T-cell (primary cell): ENCODE data around the gene GUCY2D. TPM values are rescaled to one million over a fixed set of nuclear protein-coding genes. Genes with fewer than 3 reads are reported as not detected.
"Not testable (repeated sequence)": the region's sequence is repeated elsewhere in the genome, so short reads cannot be mapped to it uniquely, and the experiment has no call there.

ENCODE experiments used
- ATAC-seq, 4 experiments: fragments of 200-7000 bp in 3 of 4; fragments of 150-1000 bp in 1 of 4; cut with Tn5 transposase; replicated peaks in 1 of 4; 1 replicate in 3 of 4; 2 replicates in 1 of 4; pipeline ENCODE4 v1.10.0; 2021; ENCODE audit warnings: moderate library complexity in 3 of 4, mild to moderate bottlenecking in 2 of 4, moderate number of reproducible peaks in 1 of 4
- CTCF ChIA-PET, 2 donors: fragments of 300-600 bp; sonication (Branson Sonifier 250); formaldehyde crosslinking; loops; one replicate each; lab custom pipeline; 2022; ENCODE audit warnings: antibody characterized with exemption in 2 of 2; lab: Charles Lee
- POLR2A ChIA-PET, 2 donors: fragments of 300-600 bp; sonication (Branson Sonifier 250); formaldehyde crosslinking; loops; one replicate each; lab custom pipeline; 2022; ENCODE audit warnings: antibody characterized with exemption in 2 of 2; lab: Charles Lee
- DNase-seq, 35 experiments: peaks; one replicate each; pipeline versions ENCODE4 v3.0.0 to v3.0.0-alpha.2; 2013 to 2023
- H3K27ac ChIP-seq: one replicate; pipeline ENCODE4 v1.5.1; 2013; ENCODE audit warnings: low read length
- H3K27me3 ChIP-seq, 2 experiments: replicated peaks in 1 of 2; 1 replicate in 1 of 2; 2 replicates in 1 of 2; pipeline versions ENCODE4 v1.6.1 to v1.7.0; 2013; ENCODE audit warnings: low read length in 1 of 2, mixed read lengths in 1 of 2; ENCODE audit not compliant: control insufficient read depth in 2 of 2, insufficient read depth in 2 of 2; ENCODE audit errors: extremely low read depth in 1 of 2
- H3K36me3 ChIP-seq, 2 donors: 1 replicate in 1 of 2; 2 replicates in 1 of 2; pipeline versions ENCODE4 v1.6.1 to v1.7.0; 2013; ENCODE audit warnings: low read length in 1 of 2; ENCODE audit not compliant: control insufficient read depth in 2 of 2, insufficient read depth in 1 of 2; ENCODE audit errors: extremely low read depth in 1 of 2
- H3K4me1 ChIP-seq, 2 experiments: 1 replicate in 1 of 2; 2 replicates in 1 of 2; pipeline versions ENCODE4 v1.6.1 to v1.7.0; 2013; ENCODE audit warnings: low read length in 2 of 2, mixed read lengths in 1 of 2; ENCODE audit not compliant: insufficient read depth in 2 of 2, control insufficient read depth in 1 of 2; ENCODE audit errors: extremely low read depth in 1 of 2
- H3K4me3 ChIP-seq, 2 donors: 1 replicate in 1 of 2; 2 replicates in 1 of 2; pipeline versions ENCODE4 v1.5.1 to v1.7.0; 2013; ENCODE audit warnings: mild to moderate bottlenecking in 2 of 2, low read length in 1 of 2, moderate library complexity in 1 of 2; ENCODE audit not compliant: control insufficient read depth in 1 of 2; ENCODE audit errors: extremely low read depth in 1 of 2
- H3K9me3 ChIP-seq: 2 replicates; pipeline ENCODE4 v1.7.0; 2013
- H3K27ac Mint-ChIP-seq, 2 donors: one replicate each; pipeline ENCODE4 v1.8.0; 2020 to 2021; ENCODE audit warnings: mild to moderate bottlenecking in 2 of 2, mixed read lengths in 2 of 2
- H3K27me3 Mint-ChIP-seq, 2 donors: one replicate each; pipeline ENCODE4 v1.8.0; 2021 to 2022; ENCODE audit warnings: mixed read lengths in 2 of 2
- H3K36me3 Mint-ChIP-seq: one replicate; pipeline ENCODE4 v1.8.0; 2021; ENCODE audit warnings: mixed read lengths
- H3K4me1 Mint-ChIP-seq, 3 donors: one replicate each; pipeline ENCODE4 v1.8.0; 2020 to 2022; ENCODE audit warnings: mixed read lengths in 3 of 3, mild to moderate bottlenecking in 1 of 3
- H3K4me3 Mint-ChIP-seq, 3 donors: one replicate each; pipeline ENCODE4 v1.8.0; 2020 to 2022; ENCODE audit warnings: mild to moderate bottlenecking in 3 of 3, mixed read lengths in 3 of 3, moderate library complexity in 3 of 3
- H3K9me3 Mint-ChIP-seq, 3 donors: one replicate each; pipeline ENCODE4 v1.8.0; 2020 to 2022; ENCODE audit warnings: mixed read lengths in 3 of 3
- WGBS: methylation state at CpG from one replicate; pipeline ENCODE4 v1.1.5; 2013; ENCODE audit warnings: missing lambda C conversion rate; ENCODE audit not compliant: insufficient coverage; 5-methylcytosine and 5-hydroxymethylcytosine counted together
- total RNA-seq, 35 experiments: library from RNA in 6 of 35; stranded (reverse) in 6 of 35; fragments of 120-200 nt in 1 of 35; gene quantifications; one replicate each; pipeline versions ENCODE4 v1.2.1 to v1.2.4 and lab custom pipeline; 2013 to 2026

Gene GUCY2D
- total RNA-seq, 5 donors from 2014 or later (not counting 1 experiment from before 2014, with no cell fraction given) = 0.06 TPM; not detected in 4

GRCh38 chr17:8056976-8057625, 54.7 kb downstream of the GUCY2D start:
- Histone ChIP-seq H3K36me3 (no peaks in the 10 kb centered on the region), H3K9me3 (no peaks in the 10 kb centered on the region), H3K4me3 (no peak overlapping the region), H3K4me1 (peaks cover 0 to 13% of the 10 kb centered on the region in 2 experiments), H3K27ac (no peak overlapping the region), H3K27me3 (peaks cover 2 to 16% of the 10 kb centered on the region in 2 experiments)
- H3K4me3 Mint-ChIP-seq = no peak overlapping the region
- H3K27ac Mint-ChIP-seq = peak overlapping the region in 1 of 2 donors; percentile 56
- 85% methylated on average over 9 of the region's 17 CpGs for WGBS
- ChIA-PET POLR2A (interaction anchor here in 1 of 2 donors (0.6 kb wide), 2 partner anchors 244 to 327 kb away, joined by 4 to 5 read pairs; no protein-coding TSS in a partner anchor), CTCF (interaction anchor here (0.6 to 1.5 kb wide), 14 partner anchors 22 to 611 kb away, joined by 3 to 7 read pairs (median 4); no protein-coding TSS in a partner anchor)
- no peaks in the 10 kb centered on the region for H3K9me3 Mint-ChIP-seq
- peaks cover 28 to 47% of the 10 kb centered on the region in 2 donors for H3K27me3 Mint-ChIP-seq
- ATAC-seq (no peak), DNase-seq (no peak)
- no peaks in the 10 kb centered on the region for H3K36me3 Mint-ChIP-seq
- peaks cover 0 to 24% (median 6%) of the 10 kb centered on the region in 3 donors for H3K4me1 Mint-ChIP-seq

- POLR2A ChIA-PET = interaction anchor here in 1 of 2 donors (0.6 kb wide), 1 partner anchor 145 kb away, joined by 3 read pairs; no protein-coding TSS in a partner anchor
Observed at GRCh38 chr17:8057691-8058114, 55.3 kb downstream of the GUCY2D start.

DNA sequence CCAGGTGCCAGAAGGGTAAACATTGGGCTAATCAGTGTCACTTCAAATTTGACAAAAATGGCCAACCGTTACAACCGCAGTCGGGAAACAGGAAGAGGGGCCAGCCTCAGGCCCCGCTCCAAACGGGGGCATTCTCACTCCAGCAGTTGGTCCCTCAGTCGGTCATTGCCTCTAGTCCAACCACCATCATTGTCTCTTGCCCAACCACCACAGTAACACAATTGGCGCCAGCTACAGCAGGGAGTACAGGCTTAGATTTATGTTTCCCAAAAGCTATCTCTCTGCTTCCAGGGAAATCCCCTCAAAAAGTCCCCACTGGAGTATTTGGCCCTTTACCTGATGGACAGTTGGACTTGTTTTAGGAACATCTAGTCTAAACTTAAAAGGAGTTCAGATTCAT, 56.7 kb downstream of the GUCY2D start:
- POLR2A ChIA-PET = interaction anchor here in 1 of 2 donors (0.6 kb wide), 1 partner anchor 107 kb away, joined by 6 read pairs; no protein-coding TSS in a partner anchor
- Mint-ChIP-seq H3K9me3 (no peaks in the 10 kb centered on the region), H3K36me3 (no peaks in the 10 kb centered on the region), H3K4me3 (no peak overlapping the region), H3K4me1 (peaks cover 0 to 24% (median 6%) of the 10 kb centered on the region in 3 donors), H3K27me3 (peaks cover 42 to 64% of the 10 kb centered on the region in 2 donors), H3K27ac (no peak overlapping the region)
- H3K27ac ChIP-seq = no peak overlapping the region
- no peaks in the 10 kb centered on the region for H3K9me3 ChIP-seq
- no peak overlapping the region for H3K4me3 ChIP-seq
- H3K4me1 ChIP-seq = peaks cover 0 to 13% of the 10 kb centered on the region in 2 experiments
- ATAC-seq = no peak
- no peak for DNase-seq
- peaks cover 2 to 26% of the 10 kb centered on the region in 2 experiments for H3K27me3 ChIP-seq
- CTCF ChIA-PET = interaction anchor here (0.6 to 1.8 kb wide), 4 partner anchors 51 to 927 kb away, joined by 4 to 10 read pairs (median 8); partner anchors contain the start of gene ALOXE3 (in 1 of the 2)
- 3% methylated on average over 7 of the region's 7 CpGs for WGBS
- no peaks in the 10 kb centered on the region for H3K36me3 ChIP-seq

More at GRCh38 chr17:8057691-8058114, 55.3 kb downstream of the GUCY2D start:
- Histone ChIP-seq H3K27me3 (peaks cover 2 to 17% of the 10 kb centered on the region in 2 experiments), H3K4me3 (no peak overlapping the region), H3K27ac (no peak overlapping the region), H3K9me3 (no peaks in the 10 kb centered on the region), H3K4me1 (peaks cover 0 to 13% of the 10 kb centered on the region in 2 experiments), H3K36me3 (no peaks in the 10 kb centered on the region)
- WGBS = 19% methylated on average over 13 of the region's 14 CpGs
- Mint-ChIP-seq H3K27me3 (peaks cover 32 to 53% of the 10 kb centered on the region in 2 donors), H3K27ac (no peak overlapping the region), H3K4me1 (peaks cover 0 to 24% (median 6%) of the 10 kb centered on the region in 3 donors), H3K4me3 (no peak overlapping the region), H3K36me3 (no peaks in the 10 kb centered on the region), H3K9me3 (no peaks in the 10 kb centered on the region)
- ATAC-seq = peak; percentile 81 to 89 (median 86)
- peak in 32 of 35 experiments; percentile 17 to 80 (median 34) for DNase-seq
- CTCF ChIA-PET = interaction anchor here (0.6 to 1.5 kb wide), 12 partner anchors 22 to 612 kb away, joined by 3 to 7 read pairs (median 4); no protein-coding TSS in a partner anchor

DNA sequence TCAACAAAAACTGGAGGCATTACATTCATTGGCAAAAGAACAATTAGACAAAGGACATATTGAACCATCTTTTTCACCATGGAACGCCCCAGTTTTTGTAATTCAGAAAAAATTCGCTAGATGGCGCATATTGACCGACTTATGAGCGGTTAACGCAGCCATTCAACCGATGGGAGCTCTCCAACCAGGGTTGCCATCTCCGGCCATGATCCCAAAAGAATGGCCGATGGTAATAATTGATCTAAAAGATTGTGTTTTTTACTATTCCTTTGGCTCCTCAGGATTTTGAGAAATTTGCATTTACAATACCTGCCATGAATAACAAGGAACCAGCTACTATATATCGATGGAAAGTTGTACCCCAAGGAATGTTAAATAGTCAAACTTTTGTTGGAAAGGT, 57.9 kb downstream of the GUCY2D start:
- Histone ChIP-seq H3K4me3 (no peak overlapping the region), H3K27me3 (peaks cover 2 to 38% of the 10 kb centered on the region in 2 experiments), H3K9me3 (no peaks in the 10 kb centered on the region), H3K36me3 (no peaks in the 10 kb centered on the region), H3K27ac (no peak overlapping the region), H3K4me1 (peaks cover 0 to 13% of the 10 kb centered on the region in 2 experiments)
- peak in 27 of 35 experiments; percentile 16 to 85 (median 42) for DNase-seq
- Mint-ChIP-seq H3K36me3 (no peaks in the 10 kb centered on the region), H3K27me3 (peaks cover 42 to 70% of the 10 kb centered on the region in 2 donors), H3K27ac (no peak overlapping the region), H3K9me3 (no peaks in the 10 kb centered on the region), H3K4me3 (no peak overlapping the region), H3K4me1 (peaks cover 0 to 22% (median 6%) of the 10 kb centered on the region in 3 donors)
- CTCF ChIA-PET = interaction anchor here (0.7 to 1.9 kb wide), 17 partner anchors 9 to 317 kb away, joined by 3 to 10 read pairs (median 5); partner anchors contain the start of genes ALOXE3 (in 1 of the 2), KRABD2 (in 1 of the 2) and RANGRF (in 1 of the 2)
- POLR2A ChIA-PET = interaction anchor here in 1 of 2 donors (0.5 kb wide), 1 partner anchor 181 kb away, joined by 4 read pairs; no protein-coding TSS in a partner anchor
- 0% methylated on average over 5 of the region's 10 CpGs for WGBS
- ATAC-seq = peak; percentile 48 to 67 (median 54)

DNA sequence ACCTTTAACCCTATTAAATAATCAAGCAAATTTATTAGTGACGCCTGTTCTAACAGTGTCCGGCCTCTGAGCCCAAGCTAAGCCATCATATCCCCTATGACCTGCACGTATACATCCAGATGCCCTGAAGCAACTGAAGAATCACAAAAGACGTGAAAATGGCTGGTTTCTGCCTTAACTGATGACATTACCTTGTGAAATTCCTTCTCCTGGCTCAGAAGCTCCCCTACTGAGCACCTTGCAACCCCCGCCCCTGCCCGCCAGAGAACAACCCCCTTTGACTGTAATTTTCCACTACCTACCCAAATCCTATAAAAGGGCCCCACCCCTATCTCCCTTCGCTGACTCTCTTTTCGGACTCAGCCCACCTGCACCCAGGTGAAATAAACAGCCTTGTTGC, 59.4 kb downstream of the GUCY2D start:
- CTCF ChIA-PET = interaction anchor here in 1 of 2 donors (0.5 to 2.4 kb wide), 6 partner anchors 11 to 131 kb away, joined by 3 to 10 read pairs (median 4); no protein-coding TSS in a partner anchor
- POLR2A ChIA-PET = interaction anchor here in 1 of 2 donors (0.5 kb wide), 1 partner anchor 669 kb away, joined by 5 read pairs; no protein-coding TSS in a partner anchor
- DNase-seq, H3K36me3 Mint-ChIP-seq, H3K27ac Mint-ChIP-seq, H3K4me3 Mint-ChIP-seq, H3K36me3 ChIP-seq, H3K9me3 Mint-ChIP-seq, H3K9me3 ChIP-seq, H3K4me1 ChIP-seq, H3K27ac ChIP-seq, H3K4me3 ChIP-seq, H3K4me1 Mint-ChIP-seq, ATAC-seq: not testable (repeated sequence)
- H3K27me3 ChIP-seq = peaks cover 4 to 36% of the 10 kb centered on the region in 2 experiments
- WGBS = 84% methylated on average over 7 of the region's 8 CpGs
- peaks cover 45 to 65% of the 10 kb centered on the region in 2 donors for H3K27me3 Mint-ChIP-seq

DNA sequence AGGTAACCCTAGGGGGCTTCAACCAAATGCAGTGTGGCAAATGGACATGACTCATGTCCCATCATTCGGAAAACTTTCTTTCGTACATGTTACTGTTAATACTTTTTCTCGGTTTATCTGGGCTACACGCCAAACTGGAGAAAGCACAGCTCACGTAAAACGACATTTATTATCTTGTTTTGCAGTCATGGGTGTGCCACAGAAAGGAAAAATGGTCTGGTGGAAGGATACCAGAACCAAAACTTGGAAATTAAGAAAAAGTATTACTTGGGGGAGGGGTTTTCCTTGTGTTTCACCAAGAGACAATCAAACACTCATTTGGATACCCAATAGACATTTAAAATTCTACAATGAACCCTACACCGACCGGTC, 60.0 kb downstream of the GUCY2D start:
- peaks cover 4 to 40% of the 10 kb centered on the region in 2 experiments for H3K27me3 ChIP-seq
- POLR2A ChIA-PET = interaction anchor here in 1 of 2 donors (0.7 kb wide), 1 partner anchor 277 kb away, joined by 3 read pairs; no protein-coding TSS in a partner anchor

More for the DNA sequence above, 60.0 kb downstream of the GUCY2D start:
- Mint-ChIP-seq H3K4me3 (no peak overlapping the region), H3K36me3 (no peaks in the 10 kb centered on the region), H3K4me1 (peaks cover 0 to 4% (median 3%) of the 10 kb centered on the region in 3 donors), H3K9me3 (no peaks in the 10 kb centered on the region), H3K27ac (no peak overlapping the region), H3K27me3 (peaks cover 45 to 59% of the 10 kb centered on the region in 2 donors)
- Histone ChIP-seq H3K36me3 (no peaks in the 10 kb centered on the region), H3K27ac (no peak overlapping the region), H3K4me3 (no peak overlapping the region), H3K4me1 (no peaks in the 10 kb centered on the region), H3K9me3 (no peaks in the 10 kb centered on the region)
- WGBS = 62% methylated on average over 4 of the region's 8 CpGs
- no peak for ATAC-seq
- no peak for DNase-seq
- CTCF ChIA-PET = interaction anchor here in 1 of 2 donors (2.4 kb wide), 1 partner anchor 57 kb away, joined by 9 read pairs; no protein-coding TSS in a partner anchor
